NCI-H2171 (cell line): ENCODE measurements around the gene ADCY10.
"Not testable (repeated sequence)": the region's sequence is repeated elsewhere in the genome, so short reads cannot be mapped to it uniquely, and the experiment has no call there.

Experiments
- DNase-seq: peaks from one replicate; lab custom pipeline; 2025; lab: John Stamatoyannopoulos, UW

The ADCY10 gene

GRCh38 chr1:167854184-167854583 lies 59.8 kb downstream of the ADCY10 start:
- no peak for DNase-seq

GRCh38 chr1:167849666-167850065 lies 64.3 kb downstream of the ADCY10 start:
- DNase-seq, result no peak

- DNase-seq, result no peak
These were observed 71.1 kb downstream of the ADCY10 start for GRCh38 chr1:167842872-167843271.

GRCh38 chr1:167841530-167841929 lies 72.4 kb downstream of the ADCY10 start:
- DNase-seq, result no peak

- DNase-seq, result no peak
These were observed 74.9 kb downstream of the ADCY10 start for GRCh38 chr1:167839009-167839408.

GRCh38 chr1:167837326-167837725 lies 76.6 kb downstream of the ADCY10 start:
- no peak for DNase-seq

GRCh38 chr1:167836197-167836596 lies 77.7 kb downstream of the ADCY10 start:
- no peak for DNase-seq

- no peak for DNase-seq
These were observed 80.0 kb downstream of the ADCY10 start for GRCh38 chr1:167833904-167834303.

- no peak for DNase-seq
These were observed 81.2 kb downstream of the ADCY10 start for GRCh38 chr1:167832693-167833092.

- DNase-seq, result not testable (repeated sequence)
These were observed 83.3 kb downstream of the ADCY10 start for GRCh38 chr1:167830668-167831067.

- DNase-seq, result no peak
These were observed 84.1 kb downstream of the ADCY10 start for GRCh38 chr1:167829868-167830267.

- DNase-seq, result no peak
These were observed 87.8 kb downstream of the ADCY10 start for GRCh38 chr1:167826127-167826526.

- no peak for DNase-seq
These were observed 88.4 kb downstream of the ADCY10 start for GRCh38 chr1:167825419-167826079.

GRCh38 chr1:167824163-167824794 lies 89.7 kb downstream of the ADCY10 start:
- peak; percentile 50 for DNase-seq

- DNase-seq, result no peak
These were observed 91.8 kb downstream of the ADCY10 start for GRCh38 chr1:167821969-167822685.

GRCh38 chr1:167821356-167821685 lies 92.6 kb downstream of the ADCY10 start:
- no peak for DNase-seq

GRCh38 chr1:167820684-167821355 lies 93.1 kb downstream of the ADCY10 start:
- no peak for DNase-seq

GRCh38 chr1:167819849-167820683 lies 93.9 kb downstream of the ADCY10 start:
- no peak for DNase-seq

- no peak for DNase-seq
These were observed 98.3 kb downstream of the ADCY10 start for GRCh38 chr1:167815650-167816049.

- no peak for DNase-seq
These were observed 101.0 kb downstream of the ADCY10 start for GRCh38 chr1:167812972-167813371.

- no peak for DNase-seq
These were observed 105.2 kb downstream of the ADCY10 start for GRCh38 chr1:167808690-167809089.

- DNase-seq, result no peak
These were observed 105.8 kb downstream of the ADCY10 start for GRCh38 chr1:167808104-167808503.
